ENCODE results near the gene PGAP6. TPM values are rescaled to one million over a fixed set of nuclear protein-coding genes. Genes with fewer than 3 reads are reported as not detected.

The PGAP6 gene
- total and polyA plus RNA-seq, 2 of the 13 experiments (the other 11 are each of a cell fraction or from before 2014, with no cell fraction given): 52.7 to 136 TPM

DNA sequence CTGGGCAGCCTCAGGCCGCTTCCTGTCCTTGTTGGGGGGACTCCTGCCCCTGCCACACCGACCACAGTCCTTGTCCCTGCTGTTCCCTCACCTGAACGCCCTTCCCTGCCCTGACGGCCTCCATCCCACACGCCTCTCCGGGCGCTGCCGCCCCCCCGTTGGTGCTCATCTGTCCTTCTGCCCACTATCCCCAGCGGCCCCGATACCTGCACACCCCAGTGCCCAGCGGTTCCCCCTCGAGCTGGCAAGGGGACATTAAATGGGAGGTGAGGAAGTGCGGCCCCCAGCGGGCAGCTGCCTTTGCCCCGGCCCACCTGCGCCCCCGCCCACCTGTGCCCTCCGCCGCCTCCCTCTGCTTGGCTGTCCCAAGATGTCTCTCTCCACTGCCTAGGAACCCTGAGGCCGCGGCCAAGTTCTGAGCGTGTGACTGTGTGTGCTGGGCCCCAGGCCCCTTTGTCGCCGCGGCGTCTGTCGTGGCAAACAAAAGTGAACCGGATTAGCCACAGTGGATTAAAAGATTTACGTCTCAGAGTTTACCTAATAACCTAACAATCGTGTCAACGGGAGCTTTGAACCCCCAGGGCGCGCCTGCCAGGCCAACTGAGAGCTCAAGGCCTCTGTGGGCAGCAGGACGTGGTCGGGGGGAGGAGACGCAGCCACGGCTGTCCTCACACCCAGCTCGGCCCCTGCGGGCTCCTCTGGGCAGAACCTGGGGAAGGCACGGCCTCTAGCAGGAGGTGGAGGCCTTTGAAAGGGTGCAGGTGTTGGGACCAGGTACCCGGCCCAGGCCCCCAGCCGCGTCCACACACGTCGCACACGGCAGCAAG is 21.7 kb downstream of the PGAP6 start (continued):
- TF ChIP-seq HOXA5 (CRISPR knock-in tag; IDR thresholded peaks at IDR 0.05) (no peak), ZBTB39 (CRISPR knock-in tag; IDR thresholded peaks at IDR 0.05) (peak; percentile 6; the same call in 1 of the 2 replicates), MED8 (CRISPR knock-in tag; IDR thresholded peaks at IDR 0.05; ENCODE audit: insufficient replicate concordance) (no peak), ZSCAN22 (CRISPR knock-in tag; IDR thresholded peaks at IDR 0.05) (no peak), SALL1 (CRISPR knock-in tag; IDR thresholded peaks at IDR 0.05) (peak; percentile 53; the same call in 1 of the 2 replicates), REPIN1 (CRISPR knock-in tag; IDR thresholded peaks at IDR 0.05; ENCODE audit: borderline replicate concordance, low read depth) (no peak), ZNF317 (CRISPR knock-in tag; IDR thresholded peaks at IDR 0.05) (no peak), HMG20B (CRISPR knock-in tag; conservative IDR thresholded peaks at IDR 0.05) (no peak), SMARCC2 (IDR thresholded peaks at IDR 0.05) (no peak), ZNF784 (CRISPR knock-in tag; IDR thresholded peaks at IDR 0.05; ENCODE audit: borderline replicate concordance) (no peak), BATF2 (CRISPR knock-in tag; IDR thresholded peaks at IDR 0.05) (no peak), ZNF235 (CRISPR knock-in tag; IDR thresholded peaks at IDR 0.05; ENCODE audit: borderline replicate concordance) (0 out of 2 replicates have a peak, but pooled peaks have one; percentile 52), ZNF382 (CRISPR knock-in tag; IDR thresholded peaks at IDR 0.05; ENCODE audit: borderline replicate concordance) (no peak), ZBTB20 (CRISPR knock-in tag; IDR thresholded peaks at IDR 0.05; ENCODE audit: borderline replicate concordance, low read depth) (peak; percentile 57; the same call in 1 of the 2 replicates), ERF (CRISPR knock-in tag; IDR thresholded peaks at IDR 0.05) (0 out of 2 replicates have a peak, but pooled peaks have one; percentile 47)
- TF ChIP-seq, protein P1, sequence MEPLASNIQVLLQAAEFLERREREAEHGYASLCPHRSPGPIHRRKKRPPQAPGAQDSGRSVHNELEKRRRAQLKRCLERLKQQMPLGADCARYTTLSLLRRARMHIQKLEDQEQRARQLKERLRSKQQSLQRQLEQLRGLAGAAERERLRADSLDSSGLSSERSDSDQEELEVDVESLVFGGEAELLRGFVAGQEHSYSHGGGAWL (CRISPR knock-in tag; IDR thresholded peaks at IDR 0.05): no peak; the same call in 1 of the 2 replicates
- TF ChIP-seq, protein P2, sequence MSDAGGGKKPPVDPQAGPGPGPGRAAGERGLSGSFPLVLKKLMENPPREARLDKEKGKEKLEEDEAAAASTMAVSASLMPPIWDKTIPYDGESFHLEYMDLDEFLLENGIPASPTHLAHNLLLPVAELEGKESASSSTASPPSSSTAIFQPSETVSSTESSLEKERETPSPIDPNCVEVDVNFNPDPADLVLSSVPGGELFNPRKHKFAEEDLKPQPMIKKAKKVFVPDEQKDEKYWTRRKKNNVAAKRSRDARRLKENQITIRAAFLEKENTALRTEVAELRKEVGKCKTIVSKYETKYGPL (CRISPR knock-in tag; IDR thresholded peaks at IDR 0.05): no peak
- TF ChIP-seq, protein P3, sequence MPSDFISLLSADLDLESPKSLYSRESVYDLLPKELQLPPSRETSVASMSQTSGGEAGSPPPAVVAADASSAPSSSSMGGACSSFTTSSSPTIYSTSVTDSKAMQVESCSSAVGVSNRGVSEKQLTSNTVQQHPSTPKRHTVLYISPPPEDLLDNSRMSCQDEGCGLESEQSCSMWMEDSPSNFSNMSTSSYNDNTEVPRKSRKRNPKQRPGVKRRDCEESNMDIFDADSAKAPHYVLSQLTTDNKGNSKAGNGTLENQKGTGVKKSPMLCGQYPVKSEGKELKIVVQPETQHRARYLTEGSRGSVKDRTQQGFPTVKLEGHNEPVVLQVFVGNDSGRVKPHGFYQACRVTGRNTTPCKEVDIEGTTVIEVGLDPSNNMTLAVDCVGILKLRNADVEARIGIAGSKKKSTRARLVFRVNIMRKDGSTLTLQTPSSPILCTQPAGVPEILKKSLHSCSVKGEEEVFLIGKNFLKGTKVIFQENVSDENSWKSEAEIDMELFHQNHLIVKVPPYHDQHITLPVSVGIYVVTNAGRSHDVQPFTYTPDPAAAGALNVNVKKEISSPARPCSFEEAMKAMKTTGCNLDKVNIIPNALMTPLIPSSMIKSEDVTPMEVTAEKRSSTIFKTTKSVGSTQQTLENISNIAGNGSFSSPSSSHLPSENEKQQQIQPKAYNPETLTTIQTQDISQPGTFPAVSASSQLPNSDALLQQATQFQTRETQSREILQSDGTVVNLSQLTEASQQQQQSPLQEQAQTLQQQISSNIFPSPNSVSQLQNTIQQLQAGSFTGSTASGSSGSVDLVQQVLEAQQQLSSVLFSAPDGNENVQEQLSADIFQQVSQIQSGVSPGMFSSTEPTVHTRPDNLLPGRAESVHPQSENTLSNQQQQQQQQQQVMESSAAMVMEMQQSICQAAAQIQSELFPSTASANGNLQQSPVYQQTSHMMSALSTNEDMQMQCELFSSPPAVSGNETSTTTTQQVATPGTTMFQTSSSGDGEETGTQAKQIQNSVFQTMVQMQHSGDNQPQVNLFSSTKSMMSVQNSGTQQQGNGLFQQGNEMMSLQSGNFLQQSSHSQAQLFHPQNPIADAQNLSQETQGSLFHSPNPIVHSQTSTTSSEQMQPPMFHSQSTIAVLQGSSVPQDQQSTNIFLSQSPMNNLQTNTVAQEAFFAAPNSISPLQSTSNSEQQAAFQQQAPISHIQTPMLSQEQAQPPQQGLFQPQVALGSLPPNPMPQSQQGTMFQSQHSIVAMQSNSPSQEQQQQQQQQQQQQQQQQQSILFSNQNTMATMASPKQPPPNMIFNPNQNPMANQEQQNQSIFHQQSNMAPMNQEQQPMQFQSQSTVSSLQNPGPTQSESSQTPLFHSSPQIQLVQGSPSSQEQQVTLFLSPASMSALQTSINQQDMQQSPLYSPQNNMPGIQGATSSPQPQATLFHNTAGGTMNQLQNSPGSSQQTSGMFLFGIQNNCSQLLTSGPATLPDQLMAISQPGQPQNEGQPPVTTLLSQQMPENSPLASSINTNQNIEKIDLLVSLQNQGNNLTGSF (CRISPR knock-in tag; IDR thresholded peaks at IDR 0.05): no peak
